Measurements from ENCODE around the gene SCGB1C2. TPM values are rescaled to one million over a fixed set of nuclear protein-coding genes. Genes with fewer than 3 reads are reported as not detected.

The SCGB1C2 gene
- total RNA-seq, 4 donors from 2014 or later = not detected

GRCh38 chr17:180381-181244 is 43.2 kb downstream of the SCGB1C2 start:
- Histone ChIP-seq H3K27me3 (peaks cover 58% of the 10 kb centered on the region), H3K27ac (peak overlapping the region; percentile 62), H3K4me1 (peaks cover 36% of the 10 kb centered on the region), H3K4me3 (peak overlapping the region; percentile 59), H3K9me3 (no peaks in the 10 kb centered on the region), H3K36me3 (no peaks in the 10 kb centered on the region)
- TF ChIP-seq, protein P1, sequence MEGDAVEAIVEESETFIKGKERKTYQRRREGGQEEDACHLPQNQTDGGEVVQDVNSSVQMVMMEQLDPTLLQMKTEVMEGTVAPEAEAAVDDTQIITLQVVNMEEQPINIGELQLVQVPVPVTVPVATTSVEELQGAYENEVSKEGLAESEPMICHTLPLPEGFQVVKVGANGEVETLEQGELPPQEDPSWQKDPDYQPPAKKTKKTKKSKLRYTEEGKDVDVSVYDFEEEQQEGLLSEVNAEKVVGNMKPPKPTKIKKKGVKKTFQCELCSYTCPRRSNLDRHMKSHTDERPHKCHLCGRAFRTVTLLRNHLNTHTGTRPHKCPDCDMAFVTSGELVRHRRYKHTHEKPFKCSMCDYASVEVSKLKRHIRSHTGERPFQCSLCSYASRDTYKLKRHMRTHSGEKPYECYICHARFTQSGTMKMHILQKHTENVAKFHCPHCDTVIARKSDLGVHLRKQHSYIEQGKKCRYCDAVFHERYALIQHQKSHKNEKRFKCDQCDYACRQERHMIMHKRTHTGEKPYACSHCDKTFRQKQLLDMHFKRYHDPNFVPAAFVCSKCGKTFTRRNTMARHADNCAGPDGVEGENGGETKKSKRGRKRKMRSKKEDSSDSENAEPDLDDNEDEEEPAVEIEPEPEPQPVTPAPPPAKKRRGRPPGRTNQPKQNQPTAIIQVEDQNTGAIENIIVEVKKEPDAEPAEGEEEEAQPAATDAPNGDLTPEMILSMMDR (IDR thresholded peaks at IDR 0.05) = no peak
- no peak for TF ChIP-seq POLR2AphosphoS5 (IDR thresholded peaks at IDR 0.05)
- TF ChIP-seq EP300 (IDR thresholded peaks at IDR 0.05) = no peak
- TF ChIP-seq POLR2A (IDR thresholded peaks at IDR 0.05) = no peak
- no peak for DNase-seq (ENCODE audit: low spot score in 2 of 2)
- WGBS = 0% methylated on average over 3 of the region's 112 CpGs

GRCh38 chr17:181245-182049 is 44.1 kb downstream of the SCGB1C2 start, which contains the start of gene DOC2B:
DOC2B (minus strand) TSS chr17:181650; CDS start chr17:181479, 171 bp downstream.
- peaks cover 56% of the 10 kb centered on the region for H3K27me3 ChIP-seq
- H3K27ac ChIP-seq = peak within 1 kb of the TSS; percentile 62
- H3K4me1 ChIP-seq = peaks cover 36% of the 10 kb centered on the region
- no CpG with 5 or more reads among the region's 120 CpGs for WGBS
- no peaks in the 10 kb centered on the region for H3K36me3 ChIP-seq
- H3K4me3 ChIP-seq = peak within 1 kb of the TSS; percentile 59
- TF ChIP-seq POLR2AphosphoS5 (IDR thresholded peaks at IDR 0.05) (no peak), POLR2A (IDR thresholded peaks at IDR 0.05) (no peak), EP300 (IDR thresholded peaks at IDR 0.05) (no peak)
- TF ChIP-seq, protein P1 (IDR thresholded peaks at IDR 0.05) = no peak
- DNase-seq (ENCODE audit: low spot score in 2 of 2) = no peak
- H3K9me3 ChIP-seq = no peaks in the 10 kb centered on the region

- DNase-seq (ENCODE audit: low spot score in 2 of 2) = no peak
- Histone ChIP-seq H3K27me3 (peaks cover 53% of the 10 kb centered on the region), H3K4me1 (peaks cover 36% of the 10 kb centered on the region), H3K9me3 (no peaks in the 10 kb centered on the region), H3K36me3 (no peaks in the 10 kb centered on the region), H3K4me3 (peak overlapping the region; percentile 59), H3K27ac (no peak overlapping the region)
- no peak for TF ChIP-seq POLR2A (IDR thresholded peaks at IDR 0.05)
- TF ChIP-seq, protein P1 (IDR thresholded peaks at IDR 0.05) = no peak
- no peak for TF ChIP-seq EP300 (IDR thresholded peaks at IDR 0.05)
- TF ChIP-seq POLR2AphosphoS5 (IDR thresholded peaks at IDR 0.05) = no peak
- WGBS = 58% methylated on average over 12 of the region's 18 CpGs
These were observed 44.8 kb downstream of the SCGB1C2 start for GRCh38 chr17:182050-182751.

- H3K36me3 ChIP-seq = no peaks in the 10 kb centered on the region
- no peak overlapping the region for H3K4me3 ChIP-seq
- peaks cover 36% of the 10 kb centered on the region for H3K4me1 ChIP-seq
- H3K9me3 ChIP-seq = no peaks in the 10 kb centered on the region
- 81% methylated on average over 8 of the region's 8 CpGs for WGBS
- DNase-seq (ENCODE audit: low spot score in 2 of 2) = no peak
- H3K27me3 ChIP-seq = peaks cover 49% of the 10 kb centered on the region
- H3K27ac ChIP-seq = no peak overlapping the region
- TF ChIP-seq, protein P1 (IDR thresholded peaks at IDR 0.05) = no peak
- TF ChIP-seq EP300 (IDR thresholded peaks at IDR 0.05) = no peak
- no peak for TF ChIP-seq POLR2AphosphoS5 (IDR thresholded peaks at IDR 0.05)
- no peak for TF ChIP-seq POLR2A (IDR thresholded peaks at IDR 0.05)
These were observed 45.7 kb downstream of the SCGB1C2 start for GRCh38 chr17:183021-183420.
